Prostate gland (tissue), 2 donors: Measurements from ENCODE around the gene CDH11. TPM values are rescaled to one million over a fixed set of nuclear protein-coding genes. Genes with fewer than 3 reads are reported as not detected.

Source experiments
- DNase-seq: peaks from one replicate; pipeline ENCODE4 v3.0.0-alpha.2; 2019; ENCODE audit warnings: low spot score
- H3K27ac ChIP-seq, 2 donors: fragments of 200-600 bp; sonication (generic); 2 replicates each; pipeline ENCODE4 v1.5.1; 2017 to 2019
- H3K27me3 ChIP-seq: fragments of 200-600 bp; sonication (generic); replicated peaks from 2 replicates; pipeline ENCODE4 v1.5.1; 2019; ENCODE audit not compliant: insufficient read depth
- H3K36me3 ChIP-seq, 2 donors: fragments of 200-600 bp; sonication (generic); 1 replicate in 1 of 2; 2 replicates in 1 of 2; pipeline versions ENCODE4 v1.5.1 to v1.8.1; 2017 to 2019
- H3K4me1 ChIP-seq: fragments of 200-600 bp; sonication (generic); replicated peaks from 2 replicates; pipeline ENCODE4 v1.5.1; 2019
- H3K4me3 ChIP-seq, 2 donors: fragments of 200-600 bp; sonication (generic); 2 replicates each; pipeline ENCODE4 v1.5.1; 2017 to 2019
- H3K9me3 ChIP-seq: fragments of 200-600 bp; sonication (generic); 2 replicates; pipeline ENCODE4 v1.5.1; 2017
- CTCF ChIP-seq, 4 experiments: fragments of 200-600 bp in 2 of 4; fragments of 450-650 bp in 2 of 4; sonication (generic) in 2 of 4; IDR thresholded peaks; 1 replicate in 3 of 4; 2 replicates in 1 of 4; pipeline ENCODE4 v1.5.1; 2016 to 2019; ENCODE audit warnings: antibody characterized with exemption in 4 of 4, mild to moderate bottlenecking in 2 of 4, moderate library complexity in 2 of 4
- POLR2A ChIP-seq: fragments of 450-650 bp; IDR thresholded peaks from one replicate; pipeline ENCODE4 v1.6.1; 2016; ENCODE audit warnings: antibody characterized with exemption, mild to moderate bottlenecking
- POLR2AphosphoS5 ChIP-seq: sonication (generic); formaldehyde crosslinking; IDR thresholded peaks from one replicate; pipeline ENCODE4 v1.6.1; 2017; ENCODE audit warnings: antibody characterized with exemption
- WGBS: methylation state at CpG from one replicate; pipeline ENCODE4 v1.1.5; 2018; 5-methylcytosine and 5-hydroxymethylcytosine counted together
- intact Hi-C: fragments of 100-400 bp; cut with DNase I; formaldehyde crosslinking; loops from one replicate; pipeline ENCODE4 v1.14.2; 2022
- total RNA-seq, 2 donors: library from RNA; depleted of rRNA; stranded (reverse); fragments of >200 nt; gene quantifications; one replicate each; pipeline ENCODE4 v1.1.0, GENCODE V29; 2016

The CDH11 gene
- total RNA-seq, 2 donors from 2014 or later, result 24.2 to 70.5 TPM

DNA sequence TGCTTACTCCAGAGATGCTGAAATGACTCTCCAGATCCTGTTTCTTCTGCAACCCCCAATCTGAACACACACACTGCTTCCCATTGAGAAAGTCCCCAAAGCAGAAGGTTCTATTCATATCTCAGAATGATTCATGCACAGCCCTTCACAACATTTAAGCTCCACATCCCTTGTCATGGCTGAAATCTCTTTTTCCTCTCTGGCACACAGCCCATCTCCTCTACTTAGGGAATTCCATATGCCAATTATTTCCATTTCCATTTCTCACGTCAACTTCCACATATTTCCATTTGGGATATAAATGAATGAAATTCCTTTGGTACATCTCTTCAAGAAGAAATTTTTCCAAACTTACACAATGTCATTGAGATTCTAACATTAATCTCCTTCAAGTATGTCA is 119.6 kb downstream of the CDH11 start:
- no peak for DNase-seq
- Histone ChIP-seq H3K27ac (no peak overlapping the region), H3K4me1 (no peaks in the 10 kb centered on the region), H3K4me3 (no peak overlapping the region), H3K9me3 (no peaks in the 10 kb centered on the region), H3K27me3 (no peaks in the 10 kb centered on the region), H3K36me3 (no peaks in the 10 kb centered on the region)
- WGBS, result 86% methylated on average over 1 of the region's 1 CpG
- intact Hi-C loops, result no loop called here
- TF ChIP-seq POLR2AphosphoS5, result no peak
- TF ChIP-seq POLR2A, result no peak
- no peak for TF ChIP-seq CTCF (IDR thresholded peaks at IDR 0.05)

DNA sequence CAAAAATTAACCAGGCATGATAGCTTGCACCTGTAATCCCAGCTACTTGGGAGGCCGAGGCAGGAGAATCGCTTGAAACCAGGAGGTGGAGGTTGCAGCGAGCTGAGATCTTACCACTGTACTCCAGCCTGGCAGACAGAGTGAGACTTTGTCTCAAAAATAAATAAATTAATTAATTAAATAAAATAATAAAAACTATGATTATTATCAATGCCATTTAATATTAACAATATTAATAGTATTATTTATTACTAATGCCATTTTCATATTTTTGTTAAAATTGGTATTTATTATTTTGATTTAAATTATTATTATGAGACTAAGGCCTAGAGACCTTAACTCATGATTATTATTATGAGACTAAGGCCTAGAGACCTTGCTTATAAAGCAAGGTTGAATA is 121.2 kb downstream of the CDH11 start:
- Histone ChIP-seq H3K27ac (no peak overlapping the region), H3K36me3 (no peaks in the 10 kb centered on the region), H3K4me3 (no peak overlapping the region), H3K9me3 (no peaks in the 10 kb centered on the region), H3K4me1 (no peaks in the 10 kb centered on the region), H3K27me3 (no peaks in the 10 kb centered on the region)
- DNase-seq, result no peak
- WGBS, result 83% methylated on average over 3 of the region's 3 CpGs
- no peak for TF ChIP-seq POLR2AphosphoS5
- TF ChIP-seq POLR2A, result no peak
- no peak for TF ChIP-seq CTCF (IDR thresholded peaks at IDR 0.05)
- intact Hi-C loops, result no loop called here

- no peak for DNase-seq
- H3K36me3 ChIP-seq, result no peaks in the 10 kb centered on the region
- no peaks in the 10 kb centered on the region for H3K4me1 ChIP-seq
- no peak overlapping the region for H3K4me3 ChIP-seq
- intact Hi-C loops, result no loop called here
- no peak for TF ChIP-seq CTCF (IDR thresholded peaks at IDR 0.05)
- no peak for TF ChIP-seq POLR2AphosphoS5
- WGBS, result 82% methylated on average over 2 of the region's 2 CpGs
- H3K27ac ChIP-seq, result no peak overlapping the region
- H3K9me3 ChIP-seq, result no peaks in the 10 kb centered on the region
- H3K27me3 ChIP-seq, result no peaks in the 10 kb centered on the region
Observed at GRCh38 chr16:64997751-64998150, 124.1 kb downstream of the CDH11 start.

DNA sequence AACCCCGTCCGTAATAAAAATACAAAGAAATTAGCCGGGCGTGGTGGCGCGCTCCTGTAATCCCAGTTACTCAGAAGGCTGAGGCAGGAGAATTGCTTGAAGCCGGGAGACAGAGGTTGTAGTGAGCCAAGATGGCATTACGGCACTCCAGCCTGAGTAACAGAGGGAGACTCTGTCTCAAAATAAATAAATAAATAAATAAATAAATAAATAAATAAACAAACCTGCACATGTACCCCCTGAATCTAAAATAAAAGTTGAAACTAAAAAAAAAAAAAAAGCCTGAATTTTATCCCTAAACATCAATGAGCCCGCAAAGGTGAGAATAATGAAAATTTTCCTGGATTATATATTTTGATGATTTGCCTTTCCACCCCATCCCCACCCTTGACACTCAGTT is 124.7 kb downstream of the CDH11 start:
- WGBS, result 96% methylated on average over 9 of the region's 9 CpGs
- Histone ChIP-seq H3K4me1 (no peaks in the 10 kb centered on the region), H3K4me3 (no peak overlapping the region), H3K9me3 (no peaks in the 10 kb centered on the region), H3K27ac (no peak overlapping the region), H3K36me3 (no peaks in the 10 kb centered on the region), H3K27me3 (no peaks in the 10 kb centered on the region)
- intact Hi-C loops, result no loop called here
- DNase-seq, result no peak
- TF ChIP-seq CTCF (IDR thresholded peaks at IDR 0.05) (no peak), POLR2A (no peak), POLR2AphosphoS5 (no peak)

GRCh38 chr16:64996641-64997040 is 125.2 kb downstream of the CDH11 start:
- H3K27ac ChIP-seq, result no peak overlapping the region
- 60% methylated on average over 5 of the region's 5 CpGs for WGBS

More at GRCh38 chr16:64996641-64997040, 125.2 kb downstream of the CDH11 start:
- H3K4me3 ChIP-seq, result no peak overlapping the region
- no peaks in the 10 kb centered on the region for H3K4me1 ChIP-seq
- TF ChIP-seq CTCF (IDR thresholded peaks at IDR 0.05), result no peak
- TF ChIP-seq POLR2AphosphoS5, result peak; percentile 76
- no peaks in the 10 kb centered on the region for H3K36me3 ChIP-seq
- intact Hi-C loops, result no loop called here
- DNase-seq, result no peak
- H3K27me3 ChIP-seq, result no peaks in the 10 kb centered on the region
- H3K9me3 ChIP-seq, result no peaks in the 10 kb centered on the region
